GM13977 (cell line): ENCODE data around the gene PCIF1.
"Not testable (repeated sequence)": the region's sequence is repeated elsewhere in the genome, so short reads cannot be mapped to it uniquely, and the experiment has no call there.

Experiments
- DNase-seq: peaks from one replicate; pipeline ENCODE4 v3.0.0; 2012; ENCODE audit warnings: low spot score
- in situ Hi-C: fragments of 300-500 bp; cut with MboI; formaldehyde crosslinking; loops from one replicate; pipeline ENCODE4 v1.12.0; 2022; ENCODE audit warnings: low sequenced_read_pairs, low pct_unique_long_range_greater_than_20kb, mixed read lengths, inconsistent platforms; ENCODE audit not compliant: unreplicated experiment
- TF ChIP-seq, protein P1 (sequence below): IDR thresholded peaks from 2 replicates; pipeline ENCODE4 v1.5.1; 2012; ENCODE audit warnings: mild to moderate bottlenecking, control low read depth; ENCODE audit not compliant: insufficient read depth; ENCODE audit errors: extremely low read depth, missing control alignments

Gene PCIF1

GRCh38 chr20:45983279-45983743 lies 48.8 kb downstream of the PCIF1 start:
- in situ Hi-C loops: no loop called here
- no peak for DNase-seq
- TF ChIP-seq, protein P1, sequence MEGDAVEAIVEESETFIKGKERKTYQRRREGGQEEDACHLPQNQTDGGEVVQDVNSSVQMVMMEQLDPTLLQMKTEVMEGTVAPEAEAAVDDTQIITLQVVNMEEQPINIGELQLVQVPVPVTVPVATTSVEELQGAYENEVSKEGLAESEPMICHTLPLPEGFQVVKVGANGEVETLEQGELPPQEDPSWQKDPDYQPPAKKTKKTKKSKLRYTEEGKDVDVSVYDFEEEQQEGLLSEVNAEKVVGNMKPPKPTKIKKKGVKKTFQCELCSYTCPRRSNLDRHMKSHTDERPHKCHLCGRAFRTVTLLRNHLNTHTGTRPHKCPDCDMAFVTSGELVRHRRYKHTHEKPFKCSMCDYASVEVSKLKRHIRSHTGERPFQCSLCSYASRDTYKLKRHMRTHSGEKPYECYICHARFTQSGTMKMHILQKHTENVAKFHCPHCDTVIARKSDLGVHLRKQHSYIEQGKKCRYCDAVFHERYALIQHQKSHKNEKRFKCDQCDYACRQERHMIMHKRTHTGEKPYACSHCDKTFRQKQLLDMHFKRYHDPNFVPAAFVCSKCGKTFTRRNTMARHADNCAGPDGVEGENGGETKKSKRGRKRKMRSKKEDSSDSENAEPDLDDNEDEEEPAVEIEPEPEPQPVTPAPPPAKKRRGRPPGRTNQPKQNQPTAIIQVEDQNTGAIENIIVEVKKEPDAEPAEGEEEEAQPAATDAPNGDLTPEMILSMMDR: no peak

DNA sequence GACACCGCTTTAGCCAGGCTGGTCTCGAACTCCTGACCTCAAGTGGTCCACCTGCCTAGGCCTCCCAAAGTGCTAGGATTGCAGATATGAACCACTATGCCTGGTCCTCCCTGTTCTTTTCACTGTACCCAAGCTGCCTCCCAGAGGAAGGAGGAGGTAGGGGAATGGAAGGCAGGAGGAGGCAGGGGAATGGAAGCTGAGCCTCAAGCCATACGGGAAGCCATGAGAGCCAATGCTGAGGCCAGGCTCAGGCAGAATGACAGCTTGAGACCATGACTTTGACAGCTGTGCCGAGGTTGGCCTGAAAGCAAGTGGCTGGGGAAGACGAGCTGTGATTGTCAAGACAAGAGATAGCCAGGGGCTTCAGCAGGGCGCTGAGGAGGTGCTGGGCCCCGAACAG lies 51.1 kb downstream of the PCIF1 start:
- TF ChIP-seq, protein P1: no peak
- DNase-seq: no peak
- in situ Hi-C loops: no loop called here

DNA sequence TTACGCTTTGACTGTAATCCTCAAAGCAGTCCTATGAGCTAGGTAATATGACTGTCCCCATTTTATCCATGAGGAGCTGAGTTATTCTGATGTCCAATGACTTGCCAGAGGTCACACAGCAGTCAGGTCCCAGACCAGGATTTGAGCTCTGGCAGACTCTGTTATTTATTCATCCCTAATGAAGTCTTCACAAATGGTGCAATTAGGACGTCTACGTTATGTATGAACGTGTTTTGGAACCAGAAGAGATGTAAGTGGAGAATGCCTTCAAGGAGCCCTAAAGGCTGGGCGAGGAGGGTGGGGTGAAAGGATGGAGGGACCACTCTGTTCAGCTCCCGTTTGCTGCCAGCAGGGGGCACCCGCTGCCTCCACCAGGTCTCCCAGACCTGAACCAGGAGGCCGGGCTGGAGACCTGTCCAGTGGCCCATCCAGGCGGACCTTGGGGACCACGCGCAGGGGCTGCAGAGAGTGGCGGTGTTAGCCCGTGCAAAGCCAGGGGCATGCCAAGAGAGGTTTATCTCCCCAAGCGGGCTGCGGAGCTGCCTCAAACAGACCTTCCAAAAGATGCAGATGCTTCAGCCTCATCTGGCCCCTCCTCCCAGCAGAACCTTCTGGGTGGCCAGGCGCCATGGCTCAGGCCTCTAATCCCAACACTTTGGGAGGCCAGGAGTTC lies 52.8 kb downstream of the PCIF1 start:
- peak; percentile 84 for DNase-seq
- in situ Hi-C loops: no loop called here
- TF ChIP-seq, protein P1: peak; percentile 91

DNA sequence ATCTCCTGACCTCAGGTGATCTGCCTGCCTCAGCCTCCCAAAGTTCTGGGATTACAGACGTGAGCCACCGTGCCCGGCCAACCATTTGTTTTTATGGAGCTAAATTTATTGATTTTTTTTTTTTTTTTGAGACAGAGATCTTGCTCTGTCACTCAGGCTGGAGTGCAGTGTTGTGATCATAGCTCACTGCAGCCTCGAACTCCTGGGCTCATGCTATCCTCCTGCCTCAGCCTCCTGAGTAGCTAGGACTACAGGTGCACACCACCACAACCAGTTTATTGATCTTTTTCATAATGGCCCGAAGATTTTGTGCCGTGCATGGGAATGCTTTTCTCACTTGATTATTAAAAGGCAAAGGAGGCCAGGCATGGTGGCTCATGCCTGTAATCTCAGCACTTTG lies 54.3 kb downstream of the PCIF1 start:
- in situ Hi-C loops, DNase-seq: not testable (repeated sequence)

DNA sequence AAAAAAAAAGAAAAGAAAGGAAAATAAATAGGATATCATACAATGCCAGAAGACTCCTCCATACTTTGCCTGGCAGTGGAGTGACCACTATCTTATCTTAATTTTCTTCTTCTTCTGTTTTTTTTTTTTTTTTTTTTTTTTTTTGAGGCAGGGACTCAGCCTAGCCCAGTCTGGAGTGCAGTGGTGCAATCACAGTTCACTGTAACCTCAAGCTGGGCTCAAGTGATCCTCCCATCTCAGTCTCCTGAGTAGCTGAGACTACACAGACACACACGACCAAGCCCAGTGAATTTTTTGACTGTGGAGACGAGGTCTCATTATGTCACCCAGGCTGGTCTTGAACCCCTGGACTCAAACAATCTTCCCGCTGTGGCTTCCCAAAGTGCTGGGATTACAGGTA lies 57.1 kb downstream of the PCIF1 start:
- TF ChIP-seq, protein P1: no peak
- DNase-seq: no peak
- in situ Hi-C loops: no loop called here

GRCh38 chr20:45993197-45993951 lies 58.9 kb downstream of the PCIF1 start:
- DNase-seq: no peak
- in situ Hi-C loops: no loop called here
- TF ChIP-seq, protein P1: no peak
